Kidney capillary endothelial cell (primary cell): ENCODE measurements around the gene MPZL1.

Experiments
- DNase-seq: peaks from one replicate; pipeline ENCODE4 v3.0.0-alpha.2; 2018; ENCODE audit warnings: low spot score

The MPZL1 gene

GRCh38 chr1:167751676-167752075, 29.9 kb downstream of the MPZL1 start:
- no peak for DNase-seq

GRCh38 chr1:167752219-167752985, 30.6 kb downstream of the MPZL1 start:
- no peak for DNase-seq

- DNase-seq = no peak
Observed at GRCh38 chr1:167755654-167756053, 33.9 kb downstream of the MPZL1 start.

DNA sequence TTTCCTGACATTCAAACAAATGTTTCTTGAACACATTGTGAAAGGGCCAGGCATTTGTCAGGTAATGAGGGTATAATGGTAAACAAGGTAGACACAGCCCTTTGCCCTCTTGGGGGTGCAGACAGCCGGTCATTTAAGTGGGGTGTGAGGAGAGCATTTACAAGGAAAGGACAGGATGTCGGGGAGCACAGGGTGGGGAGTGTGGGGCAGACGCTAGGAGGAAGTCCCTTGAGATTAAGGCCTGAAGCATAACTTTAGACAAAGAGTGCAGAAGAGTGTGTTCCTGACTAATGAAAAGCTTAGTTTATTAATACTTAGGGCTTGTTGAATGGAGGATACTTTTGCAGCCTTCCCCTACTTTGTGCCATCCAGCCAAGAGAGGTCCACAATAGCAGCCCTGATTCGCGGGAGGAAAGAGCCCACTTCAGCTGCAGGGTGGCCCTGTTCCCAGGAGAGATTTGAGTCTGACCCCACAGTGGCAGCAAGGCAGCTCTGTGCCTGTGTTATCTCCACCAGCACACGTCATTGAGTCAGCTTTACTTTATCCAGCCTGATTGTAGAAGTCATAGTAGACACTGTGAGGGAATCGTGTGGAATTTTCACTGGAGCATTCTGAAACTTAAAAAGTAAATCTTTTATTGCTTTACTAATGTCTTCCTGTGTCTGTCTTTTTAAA, 35.1 kb downstream of the MPZL1 start:
- no peak for DNase-seq

- no peak for DNase-seq
Observed at GRCh38 chr1:167757433-167758309, 35.9 kb downstream of the MPZL1 start.

GRCh38 chr1:167761400-167761799, 39.6 kb downstream of the MPZL1 start:
- DNase-seq = no peak

DNA sequence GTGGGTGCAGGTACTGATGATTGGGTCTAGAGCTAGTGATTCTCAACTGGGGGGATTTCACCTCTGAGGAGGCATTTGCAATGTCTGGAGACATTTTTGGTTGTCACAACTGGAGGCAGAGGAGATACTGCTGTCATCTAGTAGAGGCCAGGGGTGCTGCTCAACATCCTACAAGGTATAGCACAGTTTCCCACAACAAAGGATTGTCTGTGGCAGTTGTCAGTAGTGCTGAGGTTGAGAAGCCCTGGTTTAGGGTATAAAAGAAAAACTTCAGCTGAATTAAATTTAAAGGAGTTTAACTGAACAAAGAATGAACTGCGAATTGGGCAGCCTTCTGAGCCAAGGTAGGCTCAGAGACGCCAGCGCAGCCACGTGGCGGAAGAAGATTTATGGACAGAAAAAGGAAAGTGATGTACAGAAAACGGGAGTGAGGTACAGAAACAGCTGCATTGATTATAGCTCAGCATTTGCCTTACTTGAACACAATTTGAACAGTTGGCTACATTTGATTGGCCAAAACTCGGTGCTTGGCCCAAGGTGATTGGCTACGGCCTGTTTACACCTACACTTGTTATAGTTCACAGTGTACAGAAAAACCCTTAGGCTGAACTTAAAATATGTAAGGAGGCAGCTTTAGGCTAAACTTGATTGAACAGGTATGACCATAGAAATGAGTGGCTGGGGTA, 40.4 kb downstream of the MPZL1 start:
- no peak for DNase-seq

DNA sequence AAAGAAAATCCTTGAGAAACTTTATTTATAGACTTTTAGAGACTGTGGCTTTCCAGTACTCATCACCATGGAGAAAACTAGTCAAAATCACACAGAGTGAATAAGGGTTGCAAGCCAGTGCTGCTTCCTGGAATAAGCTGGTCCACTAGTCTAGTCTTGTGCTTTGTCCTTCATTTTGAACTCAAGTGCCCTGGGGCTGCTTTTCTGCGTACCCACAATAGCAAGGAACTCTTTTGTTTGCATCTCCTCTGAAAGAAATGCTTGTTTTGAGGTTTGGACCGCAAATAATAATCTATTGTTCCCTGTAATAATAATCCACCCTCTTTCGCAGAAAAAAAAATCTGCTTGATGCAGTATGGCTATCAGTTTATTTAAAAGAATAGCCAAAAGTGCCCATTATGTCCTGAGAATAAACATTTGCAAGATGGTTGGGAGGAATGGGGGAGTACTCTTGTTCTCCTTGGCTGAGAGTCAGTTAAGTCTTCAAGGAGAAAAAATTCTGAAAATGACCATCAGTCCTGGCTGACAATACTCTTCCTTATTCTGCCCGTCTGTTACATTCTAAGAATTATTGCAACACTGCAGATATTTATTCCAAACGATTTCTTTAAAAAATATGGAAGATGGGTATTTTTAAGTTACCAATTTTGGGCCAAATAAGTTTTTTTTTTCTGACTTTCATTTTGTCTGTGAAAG, 41.9 kb downstream of the MPZL1 start:
- no peak for DNase-seq

DNA sequence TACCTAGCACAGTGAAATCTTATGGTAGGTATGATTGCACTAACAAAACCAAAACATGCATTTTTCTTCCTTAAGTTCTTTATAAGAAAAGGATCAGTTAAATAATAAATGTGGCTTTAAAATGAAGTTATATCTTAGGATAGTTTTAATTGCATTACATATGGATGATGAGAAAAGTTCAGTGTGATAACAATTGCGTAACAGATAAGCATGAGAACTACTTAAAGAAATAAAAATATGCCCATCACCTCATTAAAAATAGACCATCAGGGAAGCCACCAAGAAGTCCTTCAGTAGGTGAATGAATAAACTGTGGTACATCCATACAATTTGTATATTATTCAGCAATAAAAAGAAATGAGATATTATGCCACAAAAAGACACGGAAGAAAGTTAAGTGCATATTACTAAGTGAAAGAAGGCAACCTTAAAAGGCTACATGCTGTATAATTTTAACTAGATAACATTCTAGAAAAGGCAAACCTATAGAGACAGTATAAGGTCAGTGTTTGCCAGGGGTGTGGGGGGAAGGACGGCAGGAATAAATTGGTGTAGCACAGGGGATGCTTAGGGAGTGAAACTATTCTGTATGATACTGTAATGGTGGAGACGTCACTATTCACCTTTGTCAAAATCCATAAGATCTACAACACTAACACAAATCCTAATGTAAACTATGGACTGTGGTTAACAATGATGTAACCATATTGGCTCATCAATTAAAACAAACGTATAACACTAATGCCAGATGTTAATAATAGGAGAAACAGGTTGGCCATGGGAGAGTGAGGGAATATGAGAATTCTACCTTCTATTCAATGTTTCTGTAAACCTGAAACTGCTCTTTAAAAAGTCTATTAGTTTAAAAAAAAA, 42.9 kb downstream of the MPZL1 start:
- DNase-seq = no peak

GRCh38 chr1:167765496-167765895, 43.7 kb downstream of the MPZL1 start:
- DNase-seq = no peak

GRCh38 chr1:167766538-167766937, 44.8 kb downstream of the MPZL1 start:
- DNase-seq = no peak

GRCh38 chr1:167767761-167768160, 46.0 kb downstream of the MPZL1 start:
- DNase-seq = no peak

DNA sequence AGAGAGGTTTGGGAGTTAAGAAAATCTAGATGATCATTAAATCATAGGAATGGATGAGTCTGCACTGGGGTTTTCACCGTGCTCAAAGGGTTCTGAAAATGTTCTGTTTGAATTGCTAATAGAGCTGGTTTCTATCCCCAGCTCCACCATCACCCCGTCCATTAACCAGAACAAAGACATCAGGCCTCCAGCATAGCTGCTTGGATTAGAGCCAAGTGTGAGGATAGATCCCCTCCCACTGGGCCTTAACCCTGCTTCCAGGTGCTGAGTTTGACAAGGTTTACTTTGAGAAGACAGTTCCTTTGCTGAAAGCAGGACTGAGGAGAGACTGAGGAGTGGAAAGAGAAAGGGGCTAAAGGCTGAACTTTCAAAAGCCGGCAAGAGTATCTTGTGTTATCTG, 48.3 kb downstream of the MPZL1 start:
- no peak for DNase-seq

DNA sequence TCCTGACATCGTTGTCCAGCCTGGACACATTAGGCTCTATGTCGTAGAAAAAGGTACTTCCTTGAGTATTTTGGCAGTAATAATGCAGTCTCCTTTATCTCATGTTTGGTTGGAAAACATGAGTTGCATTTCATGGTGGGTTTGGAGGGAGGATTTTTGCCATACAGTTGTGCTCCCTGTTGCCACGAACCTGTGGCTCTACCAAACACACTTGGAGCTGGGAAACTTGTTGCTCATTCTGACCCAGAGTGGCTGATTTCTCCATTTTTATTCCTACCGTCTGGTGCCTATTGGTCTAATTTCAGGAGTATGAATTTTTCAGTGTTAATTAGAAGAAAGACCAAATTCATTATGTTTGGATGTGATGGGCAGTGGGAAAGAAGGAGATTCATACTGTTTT, 50.7 kb downstream of the MPZL1 start:
- no peak for DNase-seq

GRCh38 chr1:167773516-167773915, 51.7 kb downstream of the MPZL1 start:
- no peak for DNase-seq

DNA sequence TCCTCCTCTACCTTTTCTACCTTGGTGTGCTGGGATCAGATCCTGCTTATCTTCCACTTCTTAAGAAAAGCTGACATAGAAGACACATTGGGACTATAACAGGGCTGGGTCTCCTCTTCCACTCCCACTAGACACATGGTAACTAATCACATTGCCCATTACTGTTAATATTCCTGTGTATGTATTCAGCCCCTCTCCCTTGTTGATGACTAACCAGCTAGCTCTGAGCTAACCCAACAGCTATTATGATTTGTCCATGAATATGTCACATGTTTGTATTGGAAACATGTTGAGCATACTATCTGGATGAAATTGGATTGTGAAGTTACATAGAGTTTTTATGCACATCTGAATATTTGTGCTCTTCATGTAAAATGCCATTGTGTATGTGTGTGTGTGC, 52.9 kb downstream of the MPZL1 start:
- no peak for DNase-seq

- no peak for DNase-seq
Observed at GRCh38 chr1:167775178-167775577, 53.4 kb downstream of the MPZL1 start.

GRCh38 chr1:167776151-167776550, 54.4 kb downstream of the MPZL1 start:
- no peak for DNase-seq

- no peak for DNase-seq
Observed at GRCh38 chr1:167776616-167777268, 55.0 kb downstream of the MPZL1 start.

GRCh38 chr1:167777269-167777650, 55.5 kb downstream of the MPZL1 start:
- no peak for DNase-seq
